HG02678 (cell line): ENCODE data around the gene DPYD.

Experiments used
- ATAC-seq: cut with Tn5 transposase; IDR thresholded peaks from one replicate; pipeline ENCODE4 v1.9.1; 2021; ENCODE audit warnings: mild to moderate bottlenecking, moderate library complexity; ENCODE audit not compliant: unreplicated experiment

Gene DPYD

DNA sequence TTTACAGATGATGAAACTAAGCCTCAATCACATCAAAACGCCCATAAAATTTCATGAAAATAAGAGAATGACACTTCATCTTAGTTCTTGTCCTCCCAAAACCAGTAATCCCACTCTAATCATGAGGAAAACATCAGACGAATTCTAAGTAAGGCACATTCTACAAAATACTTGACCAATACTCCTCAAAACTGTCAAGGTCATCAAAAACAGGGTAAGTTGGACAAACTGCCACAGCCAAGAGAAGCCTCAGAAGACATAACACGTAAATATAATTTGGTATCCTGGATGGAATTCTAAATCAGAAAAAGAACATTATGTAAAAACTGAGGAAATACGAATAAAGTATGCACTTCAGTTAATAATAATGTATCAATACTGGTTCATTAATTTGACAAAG is 128.2 kb downstream of the DPYD start:
- no peak for ATAC-seq

DNA sequence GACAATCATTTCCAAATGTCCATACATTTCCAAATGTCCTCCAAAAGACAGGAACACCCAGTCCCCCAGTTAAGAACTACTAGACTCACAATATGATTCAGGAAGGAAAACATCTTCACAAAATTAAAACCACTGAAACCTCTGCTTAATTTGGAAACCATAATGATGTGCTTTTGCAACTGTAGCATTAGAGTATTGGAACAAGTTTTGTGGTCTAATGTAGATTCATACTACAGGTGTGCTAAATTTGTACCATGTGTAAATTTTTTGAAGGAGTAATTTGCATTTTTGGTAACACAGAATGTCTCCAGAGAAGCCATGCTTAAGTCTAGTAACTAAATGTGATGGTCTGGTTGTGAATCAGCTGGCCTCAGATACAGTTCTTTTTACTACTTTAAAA is 129.6 kb downstream of the DPYD start:
- peak; percentile 86 for ATAC-seq

DNA sequence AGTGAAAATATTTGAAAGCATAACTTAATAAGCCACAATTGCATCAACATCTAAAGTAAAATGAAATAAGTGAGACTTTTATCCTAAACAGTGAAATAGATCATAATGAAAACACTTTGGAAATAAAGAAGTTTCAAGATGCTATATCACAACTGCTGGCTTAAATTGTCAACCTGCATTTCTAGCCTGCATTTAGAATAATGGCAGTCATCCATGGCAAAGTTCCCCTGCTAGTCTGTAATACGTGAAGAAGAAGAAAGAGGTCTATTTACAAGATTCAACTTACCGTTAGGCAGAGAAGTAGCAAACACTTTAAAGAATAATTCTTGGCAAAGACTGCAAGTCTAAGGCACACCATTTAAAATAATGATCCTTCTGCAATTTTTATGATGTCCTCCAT is 133.6 kb downstream of the DPYD start:
- ATAC-seq, result no peak

DNA sequence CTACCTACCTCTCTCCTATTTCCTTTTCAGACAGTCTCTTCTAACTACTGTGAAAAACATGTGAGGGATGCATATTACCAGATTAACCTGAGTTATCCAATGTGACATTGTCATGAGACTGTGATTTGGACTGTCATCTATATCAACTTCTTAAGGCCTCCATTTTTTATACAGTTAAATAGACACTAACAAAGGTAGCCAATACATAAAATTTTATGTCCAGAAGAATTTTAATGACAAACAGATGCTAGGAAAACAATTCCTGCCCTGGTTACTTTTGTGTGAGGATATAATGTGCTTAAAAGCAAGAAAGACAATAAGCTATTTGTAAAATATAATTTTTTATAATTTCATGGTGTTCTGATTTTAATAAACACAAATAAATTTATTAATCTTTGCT is 136.2 kb downstream of the DPYD start:
- ATAC-seq, result no peak

DNA sequence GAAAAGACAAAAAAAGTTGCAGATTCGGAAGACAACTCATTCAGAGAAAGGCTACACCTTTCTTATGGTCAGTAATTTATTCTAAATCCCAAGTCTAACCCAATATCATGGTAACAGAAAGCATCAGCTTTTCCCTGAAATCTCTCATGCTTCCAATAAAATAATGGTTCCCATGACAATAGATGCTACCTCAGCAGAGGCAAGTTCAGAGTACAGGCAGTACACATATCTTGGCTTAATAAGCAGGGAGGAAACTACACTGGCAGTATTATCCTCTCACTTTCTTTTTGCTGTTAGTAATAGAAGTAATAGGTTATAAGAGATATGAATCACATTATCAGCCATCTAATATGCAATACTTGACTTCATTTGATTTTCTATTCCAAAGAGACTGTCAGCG is 137.1 kb downstream of the DPYD start:
- no peak for ATAC-seq

DNA sequence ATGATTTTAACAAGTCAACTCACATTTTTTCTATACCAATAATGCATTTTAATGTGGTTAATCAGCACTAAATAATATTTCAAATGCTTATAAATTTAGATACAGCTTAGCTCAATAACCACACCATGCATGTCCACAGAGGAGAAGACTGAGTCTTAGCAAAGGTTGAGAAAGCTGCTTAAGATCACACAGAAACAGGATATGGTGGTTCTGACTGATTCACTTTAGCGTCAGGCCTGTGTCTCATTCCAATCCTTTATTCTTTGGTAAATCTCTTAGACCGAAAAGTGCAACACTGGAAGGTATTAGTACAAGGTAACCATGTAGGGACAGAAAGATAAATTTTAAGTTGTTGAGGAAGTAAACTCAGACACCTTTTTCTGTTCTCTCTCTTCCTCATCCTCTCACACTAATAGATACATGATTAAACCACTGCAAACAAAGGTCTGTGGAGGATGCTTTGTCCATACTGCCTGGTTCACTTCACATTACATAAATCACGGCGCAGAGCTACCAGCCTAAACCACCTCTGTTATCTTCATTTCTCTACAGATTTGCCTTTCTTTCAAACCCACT is 139.0 kb downstream of the DPYD start:
- peak; percentile 53 for ATAC-seq

DNA sequence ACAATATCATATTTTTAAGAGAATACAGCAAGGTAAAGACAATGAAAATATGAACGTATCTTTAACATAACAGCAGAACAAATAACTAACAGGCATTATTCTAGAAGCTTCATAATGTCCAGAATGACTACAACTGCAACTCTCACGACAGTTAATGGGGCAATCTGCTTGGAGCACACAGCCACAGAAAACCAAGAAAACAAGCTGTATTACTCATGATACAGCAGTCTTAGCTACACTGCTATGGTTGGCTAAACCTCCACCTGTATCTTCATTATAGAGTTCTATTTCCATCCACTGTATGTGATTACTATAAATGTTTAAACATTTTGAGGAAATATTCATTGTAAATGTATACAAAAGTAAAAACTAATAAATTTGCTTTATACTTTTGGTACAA is 139.9 kb downstream of the DPYD start:
- no peak for ATAC-seq

DNA sequence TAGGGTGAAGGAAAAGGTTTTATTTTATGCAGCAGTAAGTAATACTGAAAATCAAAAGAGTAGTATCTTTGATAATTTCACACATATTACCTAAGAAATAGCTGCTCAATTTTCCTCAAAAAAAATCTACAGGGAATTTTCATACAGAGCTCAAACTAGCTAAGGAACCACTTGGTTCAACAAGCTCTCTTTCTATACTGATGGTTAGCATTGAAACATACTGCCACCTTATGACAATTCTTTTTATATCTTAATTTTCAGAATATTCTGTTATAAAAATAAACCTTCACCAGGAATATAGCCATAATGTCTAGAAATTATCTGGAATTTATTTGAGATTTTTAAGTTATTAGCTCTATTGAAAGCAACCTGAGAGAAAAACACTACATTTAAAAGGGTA is 142.1 kb downstream of the DPYD start:
- ATAC-seq, result no peak

DNA sequence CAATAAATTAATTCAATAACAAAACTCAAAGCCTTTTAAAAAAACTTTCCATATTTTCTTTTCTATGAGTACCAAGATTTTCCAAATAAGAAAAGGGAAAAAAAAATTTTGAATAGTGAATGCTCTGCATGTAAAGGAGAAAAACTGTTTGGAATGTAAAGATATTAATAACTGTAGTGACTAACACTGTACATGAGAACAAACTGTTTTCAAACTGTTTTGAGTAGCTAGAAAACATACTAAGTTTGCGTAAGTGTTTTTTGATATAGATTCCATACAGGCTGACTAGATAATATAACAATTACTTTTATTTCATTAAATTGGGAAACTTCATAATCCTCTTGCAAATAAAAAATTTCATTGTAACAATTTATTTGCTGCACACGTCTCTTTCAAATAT is 150.5 kb downstream of the DPYD start:
- no peak for ATAC-seq

DNA sequence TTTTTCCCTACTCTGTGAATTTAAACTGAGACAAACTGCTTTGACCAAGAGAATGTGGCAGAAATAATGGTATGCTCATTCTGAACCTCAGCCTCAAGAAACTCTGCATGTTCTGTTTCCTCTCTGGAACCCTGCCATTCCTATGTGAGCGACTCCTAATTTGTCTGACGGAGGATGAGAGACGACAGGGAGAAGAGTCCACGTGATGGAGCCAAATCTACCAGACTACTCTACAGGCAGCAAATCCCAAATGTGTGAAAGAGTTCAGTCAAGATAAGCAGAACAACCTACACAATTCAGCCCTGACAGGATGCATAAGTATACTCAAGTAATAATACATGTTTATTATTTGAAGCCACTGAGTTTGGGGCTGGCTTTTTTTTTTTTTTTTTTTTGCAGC is 153.5 kb downstream of the DPYD start:
- ATAC-seq, result no peak

DNA sequence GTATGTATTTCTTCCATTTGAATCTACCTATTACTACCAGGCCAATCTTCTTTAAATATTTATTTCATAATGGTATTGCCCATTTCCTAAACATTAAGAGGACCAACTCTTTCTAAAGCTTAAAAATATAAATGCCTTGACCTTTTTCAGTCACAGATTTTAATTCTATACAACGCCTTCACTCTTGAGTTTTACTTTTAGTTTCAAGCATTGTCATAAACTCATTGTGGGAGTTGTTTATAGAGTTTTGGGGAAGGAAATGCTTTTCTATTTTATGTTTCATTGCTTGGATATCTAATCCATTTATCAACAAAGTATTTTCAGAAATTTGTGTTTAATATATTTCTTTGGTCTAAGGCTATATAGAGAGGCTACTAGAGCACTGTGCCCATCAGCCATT is 155.8 kb downstream of the DPYD start:
- no peak for ATAC-seq

DNA sequence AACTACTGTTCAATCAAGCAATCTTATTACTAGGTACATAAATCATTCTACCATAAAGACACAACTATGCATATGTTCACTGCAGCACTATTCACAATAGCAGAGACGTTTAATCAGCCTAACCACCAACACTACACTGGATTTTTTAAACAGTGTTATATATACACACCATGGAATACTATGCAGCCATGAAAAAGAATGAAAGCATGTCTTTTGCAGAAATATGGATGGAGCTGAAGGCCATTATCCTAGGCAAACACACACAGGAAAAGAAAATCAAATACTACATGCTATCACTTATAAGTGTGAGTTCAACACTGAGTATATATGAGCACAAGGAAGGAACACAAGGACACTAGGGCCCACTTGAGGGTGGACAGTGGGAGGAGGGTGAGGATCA is 159.2 kb downstream of the DPYD start:
- no peak for ATAC-seq

DNA sequence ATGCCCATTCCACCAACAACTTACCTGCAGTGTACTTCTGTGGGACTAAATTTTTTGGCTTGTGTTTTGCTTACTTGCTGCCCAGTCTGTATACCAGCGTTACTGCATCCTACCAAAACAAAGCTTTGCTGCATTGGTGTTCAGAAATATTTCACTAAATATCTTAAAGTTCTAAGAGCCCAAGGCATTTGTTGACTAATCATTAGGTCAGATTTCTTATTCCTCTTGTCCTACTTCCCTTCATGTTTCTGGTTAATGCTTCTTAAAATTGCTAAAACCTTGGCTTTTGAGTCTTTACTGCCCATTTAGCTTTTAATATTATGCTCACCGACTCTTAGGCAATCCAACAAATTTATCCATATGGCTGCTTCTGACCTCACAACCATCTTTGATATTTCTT is 161.8 kb downstream of the DPYD start:
- ATAC-seq, result no peak

DNA sequence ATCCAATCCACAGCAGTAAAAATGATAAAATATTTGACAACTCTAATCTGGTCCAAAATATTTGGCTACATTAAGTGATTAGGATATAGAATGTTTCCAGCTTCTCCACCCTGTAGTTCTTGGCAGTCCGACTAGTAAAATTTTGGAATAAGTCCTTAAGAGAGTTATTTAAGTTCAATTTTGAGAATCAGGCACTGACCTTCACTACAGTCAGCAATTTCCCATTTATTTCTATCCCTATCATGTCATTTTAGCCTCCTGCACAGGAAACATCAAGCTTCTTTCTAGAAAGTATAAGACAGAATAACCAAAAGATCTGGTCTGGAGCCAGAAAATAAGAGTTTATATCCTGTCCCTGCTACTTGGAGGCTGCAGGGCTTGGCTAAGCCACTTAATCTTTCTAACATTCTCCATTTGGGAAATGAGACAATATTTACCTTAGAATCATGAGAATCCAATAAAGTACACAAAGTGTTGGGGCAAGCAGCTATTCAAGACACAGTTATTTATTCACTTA is 162.2 kb downstream of the DPYD start:
- ATAC-seq, result no peak

DNA sequence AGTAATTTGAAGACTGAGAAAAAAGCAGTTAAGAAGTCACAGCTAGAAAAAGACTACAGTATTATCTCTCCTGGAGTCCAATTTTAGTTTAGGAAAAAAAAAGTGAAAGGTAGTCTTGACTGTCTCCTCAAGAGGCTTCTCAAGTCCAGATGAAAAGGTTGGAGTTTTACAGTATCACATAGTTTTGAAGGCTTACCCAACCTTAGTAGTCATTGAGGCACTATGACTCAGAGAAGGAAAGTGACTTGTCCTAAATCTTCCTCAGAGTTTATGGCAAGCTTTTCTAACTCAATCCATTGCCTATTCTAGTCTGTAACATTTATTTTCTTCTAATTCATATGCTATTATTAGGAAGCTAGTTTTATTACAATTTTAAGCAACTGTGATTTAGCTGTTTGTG is 174.9 kb downstream of the DPYD start:
- ATAC-seq, result no peak

DNA sequence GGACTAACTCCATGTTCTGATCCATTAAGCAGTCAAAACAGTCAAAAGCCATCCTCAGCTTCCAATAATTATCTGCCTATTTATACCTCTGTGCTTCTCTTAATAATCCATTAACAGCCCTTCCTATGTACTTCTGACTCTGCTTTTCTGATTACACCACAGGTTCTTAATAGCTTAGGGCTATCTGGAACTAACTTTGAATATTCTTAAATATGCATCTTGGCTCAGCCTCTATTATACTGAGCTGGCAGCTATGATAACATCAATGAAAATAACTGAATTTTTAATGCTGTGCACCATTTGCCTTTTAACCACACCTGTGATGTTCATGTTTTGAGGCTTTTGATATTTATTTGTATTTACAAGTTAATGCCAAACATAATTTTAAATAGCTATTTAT is 175.9 kb downstream of the DPYD start:
- no peak for ATAC-seq

DNA sequence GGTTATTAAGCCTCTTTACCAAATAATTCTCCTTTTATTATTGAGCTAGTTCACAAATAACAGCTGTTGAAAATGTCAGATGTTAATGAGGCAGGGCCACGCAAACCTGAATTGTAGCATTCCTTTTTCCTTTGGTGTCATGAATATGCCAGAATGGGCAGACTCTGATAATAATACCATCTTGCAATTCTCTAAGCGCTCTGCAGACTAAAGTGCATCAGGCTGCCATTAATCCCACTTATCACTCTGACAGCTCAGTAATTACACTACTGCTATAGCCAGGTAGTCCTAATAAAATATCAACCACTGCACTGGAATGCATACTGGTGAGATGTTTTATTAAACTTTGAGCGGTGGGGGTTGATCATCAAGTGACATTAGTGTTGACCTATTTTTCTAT is 177.7 kb downstream of the DPYD start:
- ATAC-seq, result no peak

DNA sequence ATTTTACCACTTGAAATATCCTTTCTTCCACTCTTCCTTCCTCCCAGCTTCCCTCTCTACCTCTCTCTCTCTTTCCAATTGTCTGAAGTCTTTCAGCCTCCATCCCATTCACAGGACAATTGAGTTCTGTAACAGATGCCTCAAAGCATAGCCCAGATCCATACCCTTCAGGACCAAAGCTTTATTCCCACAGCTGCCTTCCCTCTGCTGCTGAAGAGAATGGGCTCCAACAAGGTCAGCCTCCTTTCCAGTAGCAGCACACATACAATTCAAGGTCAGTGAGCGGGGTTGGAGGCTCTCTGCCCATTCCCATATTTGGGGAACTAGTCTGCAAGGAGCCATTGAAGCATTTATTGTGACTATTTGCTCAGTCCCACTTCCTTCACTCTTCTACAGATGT is 179.9 kb downstream of the DPYD start:
- ATAC-seq, result no peak

DNA sequence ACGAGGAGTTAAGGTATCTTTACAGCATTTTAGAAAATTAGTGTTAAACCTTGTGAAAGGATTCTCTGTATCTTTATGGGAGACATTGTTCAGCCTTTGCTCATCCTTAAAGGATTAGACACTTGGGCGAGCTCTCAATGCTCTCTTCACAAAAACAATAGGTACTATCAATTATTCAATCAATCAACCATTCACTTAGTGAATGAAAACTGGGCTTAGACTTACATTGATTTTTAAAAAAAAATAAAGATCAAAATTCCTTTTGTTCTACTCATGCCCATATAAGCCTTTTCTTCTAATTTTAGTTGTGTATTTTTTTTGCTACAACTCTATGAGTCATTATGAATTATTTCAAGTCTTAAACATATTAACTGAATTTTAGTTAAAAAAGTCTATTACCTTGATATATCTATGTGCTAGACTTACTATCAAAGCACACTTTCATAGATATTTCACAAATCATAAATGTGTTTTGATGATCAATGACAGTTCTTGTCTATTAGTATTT is 181.2 kb downstream of the DPYD start:
- no peak for ATAC-seq

DNA sequence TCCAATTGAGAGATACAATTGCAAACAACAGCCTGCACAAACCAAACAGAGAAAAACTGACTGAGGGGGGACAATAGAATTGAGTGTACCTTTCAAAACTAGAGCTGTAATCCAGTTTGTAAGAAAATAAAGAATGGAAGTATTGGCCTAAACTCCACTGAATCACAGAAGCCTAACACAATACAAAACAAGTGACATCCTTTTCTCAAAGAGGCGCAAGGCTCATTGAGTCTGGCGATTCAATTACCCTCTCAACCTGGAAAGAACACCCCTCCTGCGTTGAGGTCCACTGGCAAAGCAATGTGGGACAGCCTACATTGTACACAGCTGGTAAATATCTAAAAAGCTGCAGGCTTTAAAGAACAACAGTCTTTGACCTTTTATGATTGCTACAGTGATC is 182.6 kb downstream of the DPYD start:
- no peak for ATAC-seq

DNA sequence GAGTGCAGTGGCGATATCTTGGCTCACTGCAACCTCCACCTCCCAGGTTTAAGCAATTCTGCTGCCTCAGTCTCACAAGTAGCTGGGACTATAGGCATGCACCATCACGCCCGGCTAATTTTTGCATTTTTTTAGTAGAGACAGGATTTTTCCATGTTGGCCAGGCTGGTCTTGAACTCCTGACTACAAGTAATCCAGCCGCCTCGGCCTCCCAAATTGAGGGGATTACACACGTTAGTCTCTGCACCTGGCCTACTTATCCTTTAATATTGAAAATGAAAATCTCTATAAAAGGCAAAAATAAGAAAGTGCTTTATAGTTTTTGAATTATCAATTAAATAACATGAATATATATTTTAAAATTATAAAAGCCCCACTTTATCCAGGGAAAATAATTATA is 190.6 kb downstream of the DPYD start:
- no peak for ATAC-seq

DNA sequence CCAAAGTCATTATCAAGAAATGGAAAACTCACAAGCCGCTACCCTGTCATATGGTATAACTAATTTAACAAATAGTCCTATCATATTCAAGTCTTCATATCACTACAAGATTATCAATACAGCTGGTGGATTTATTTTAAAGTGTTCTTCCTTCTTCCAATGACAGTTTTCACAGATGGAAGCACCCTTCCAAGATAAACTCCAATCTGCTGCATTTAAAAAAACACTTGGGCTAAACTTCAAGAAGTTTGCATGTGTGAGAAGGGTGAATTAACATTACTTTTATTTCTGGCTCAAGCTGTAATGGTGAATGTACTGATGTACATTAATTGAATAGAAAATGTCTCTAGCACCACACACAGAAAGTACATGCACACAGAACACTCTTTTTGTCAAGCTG is 192.4 kb downstream of the DPYD start:
- ATAC-seq, result no peak

DNA sequence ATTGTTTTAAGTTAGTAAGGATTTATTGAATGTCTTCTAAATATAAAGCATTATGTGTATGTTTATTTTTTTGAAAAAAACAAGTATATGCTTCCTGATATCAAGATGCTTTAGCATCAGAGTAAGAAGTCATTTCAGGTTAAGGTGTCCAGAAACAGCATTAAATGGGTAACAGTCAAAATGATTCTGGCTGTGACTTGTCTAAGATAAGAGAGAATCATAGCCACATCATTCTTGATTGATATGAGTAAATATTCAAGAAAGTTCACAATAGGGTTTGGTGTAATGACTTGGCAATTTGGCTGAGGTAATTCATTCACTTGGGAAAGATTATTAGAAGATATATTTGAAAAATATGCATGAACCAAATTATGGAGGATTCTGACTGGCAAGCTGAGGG is 193.8 kb downstream of the DPYD start:
- ATAC-seq, result no peak
